Activated CD8-positive, alpha-beta memory T cell treated with anti-CD3 and anti-CD28 coated beads for 4 hours (primary cell): Measurements from ENCODE around the gene CDKAL1.
"Not testable (repeated sequence)": the region's sequence is repeated elsewhere in the genome, so short reads cannot be mapped to it uniquely, and the experiment has no call there.

Source experiments
- DNase-seq, 2 donors: peaks; one replicate each; pipeline ENCODE4 v3.0.0-alpha.2; 2020; ENCODE audit warnings: low read depth in 2 of 2

CDKAL1 gene

DNA sequence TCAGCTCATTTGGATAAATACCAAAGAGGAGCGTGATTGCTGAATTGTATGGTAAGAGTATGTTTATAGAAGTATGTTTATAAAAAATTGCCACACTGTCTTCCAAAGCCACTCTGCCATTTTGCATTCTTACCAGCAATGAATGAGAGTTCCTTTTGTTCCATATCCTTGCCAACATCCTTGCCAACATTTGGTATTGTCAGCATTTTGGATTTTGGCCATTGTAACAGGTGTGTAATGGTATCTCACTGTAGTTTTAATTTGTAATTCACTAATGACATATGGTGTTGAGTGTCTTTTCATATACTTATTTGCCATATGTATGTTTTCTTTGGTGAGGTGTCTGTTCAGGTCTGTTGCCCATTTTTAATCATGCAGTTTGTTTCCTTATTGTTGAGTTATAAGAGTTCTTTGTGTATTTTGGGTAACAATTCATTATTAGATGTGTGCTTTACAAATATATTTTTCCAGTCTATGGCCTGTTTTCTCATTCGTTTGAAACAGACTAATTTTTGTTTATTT, 539.1 kb downstream of the CDKAL1 start:
- DNase-seq, result no peak

DNA sequence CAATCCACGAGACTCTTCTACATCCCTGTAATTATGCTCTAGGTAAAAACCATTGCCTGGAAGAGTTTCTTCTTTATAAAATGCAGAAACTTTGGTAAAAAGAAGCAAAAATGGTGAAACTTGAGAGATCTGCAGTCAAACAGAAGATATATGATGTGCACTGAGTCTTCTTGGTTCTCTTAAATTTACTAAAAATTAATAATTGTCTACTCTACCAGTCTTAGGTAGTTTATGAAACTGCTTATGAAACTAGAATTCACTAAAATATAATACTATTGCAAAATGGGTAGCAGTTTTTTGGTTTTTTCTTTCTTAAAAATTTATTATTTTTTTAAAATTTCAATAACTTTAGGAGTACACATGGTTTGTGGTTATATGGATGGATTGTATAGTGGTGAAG, 540.2 kb downstream of the CDKAL1 start:
- DNase-seq, result no peak

DNA sequence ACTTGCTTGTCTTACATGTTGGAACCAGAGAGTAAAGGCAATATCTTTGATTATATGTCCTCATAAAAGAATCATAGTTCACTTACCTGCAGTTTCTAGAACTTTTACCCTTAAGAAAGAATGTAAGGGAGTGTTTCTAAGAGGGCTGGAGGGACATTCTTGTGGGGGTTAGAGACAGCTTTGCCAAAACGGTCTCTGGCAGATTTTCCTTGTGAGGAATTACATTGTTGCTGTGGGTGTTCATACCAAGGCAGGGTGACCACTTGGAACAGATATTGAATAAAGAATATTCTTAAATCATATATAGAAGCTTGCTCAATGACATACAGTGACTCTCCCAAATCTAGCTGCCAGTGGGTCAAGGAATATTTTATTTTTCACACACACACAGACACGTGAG, 541.7 kb downstream of the CDKAL1 start:
- no peak for DNase-seq

DNA sequence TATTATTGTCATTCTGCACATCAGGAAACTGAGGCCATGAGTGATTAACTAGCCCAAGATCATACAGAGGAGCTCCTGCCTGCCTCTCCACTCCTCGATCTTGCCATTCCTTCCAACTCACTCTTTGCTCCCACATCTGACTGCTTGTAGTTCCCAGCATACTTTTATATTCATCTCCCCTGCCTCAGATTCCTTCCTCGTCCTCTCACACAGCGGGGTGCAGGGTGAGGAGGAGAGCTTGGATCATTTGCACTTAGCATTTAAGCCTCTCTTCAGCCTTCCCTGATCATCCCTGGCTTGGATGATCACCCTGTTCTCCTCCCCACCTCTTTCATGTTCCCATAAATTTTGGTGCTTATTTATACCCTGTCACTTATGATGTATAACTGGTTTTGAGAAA, 544.2 kb downstream of the CDKAL1 start:
- no peak for DNase-seq

DNA sequence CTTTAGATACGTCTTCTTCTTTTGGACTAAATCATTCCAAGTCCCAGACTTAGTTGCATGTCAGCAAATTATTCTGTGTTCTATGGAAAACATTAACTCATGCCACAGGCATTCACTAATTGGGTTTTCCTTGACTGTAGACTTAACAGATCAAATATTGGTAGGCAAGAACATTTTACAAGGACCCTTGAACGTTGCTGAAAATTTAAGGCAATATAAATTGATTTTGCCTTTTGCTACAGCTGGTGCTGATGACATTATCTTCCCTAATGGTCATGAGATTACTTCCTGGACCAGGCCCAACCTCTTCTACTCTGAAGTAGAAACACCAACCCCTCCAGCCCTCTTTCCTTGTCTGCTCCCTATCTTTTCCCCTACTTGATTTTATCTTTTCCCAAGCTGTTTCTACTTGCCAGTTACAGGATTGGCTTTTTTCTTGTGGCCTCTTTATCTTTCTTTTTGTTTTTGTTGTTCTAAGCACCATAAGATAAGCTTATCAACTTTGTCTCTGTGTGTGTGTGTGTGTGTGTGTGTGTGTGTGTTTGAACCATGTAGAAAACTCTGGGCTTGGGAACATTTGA, 545.3 kb downstream of the CDKAL1 start:
- DNase-seq, result no peak

DNA sequence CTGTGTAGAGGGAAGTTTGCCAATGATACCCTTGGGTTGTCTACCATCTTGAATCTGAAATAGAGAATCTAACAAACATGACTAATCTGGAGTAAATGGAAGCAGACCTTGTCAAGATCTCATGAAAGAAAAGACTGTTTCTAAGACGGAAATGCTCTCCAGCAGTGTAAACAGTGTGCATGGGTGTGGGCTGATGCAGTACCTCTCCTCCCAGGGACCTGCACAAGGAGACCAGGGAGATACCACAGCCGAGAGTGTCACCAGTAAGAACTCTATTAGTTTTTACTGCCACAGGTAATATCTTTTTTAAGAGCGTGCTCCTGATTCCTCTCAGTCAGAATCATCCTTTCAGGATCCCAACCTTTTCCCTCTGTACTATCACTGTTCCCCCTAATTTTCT, 546.0 kb downstream of the CDKAL1 start:
- no peak for DNase-seq

DNA sequence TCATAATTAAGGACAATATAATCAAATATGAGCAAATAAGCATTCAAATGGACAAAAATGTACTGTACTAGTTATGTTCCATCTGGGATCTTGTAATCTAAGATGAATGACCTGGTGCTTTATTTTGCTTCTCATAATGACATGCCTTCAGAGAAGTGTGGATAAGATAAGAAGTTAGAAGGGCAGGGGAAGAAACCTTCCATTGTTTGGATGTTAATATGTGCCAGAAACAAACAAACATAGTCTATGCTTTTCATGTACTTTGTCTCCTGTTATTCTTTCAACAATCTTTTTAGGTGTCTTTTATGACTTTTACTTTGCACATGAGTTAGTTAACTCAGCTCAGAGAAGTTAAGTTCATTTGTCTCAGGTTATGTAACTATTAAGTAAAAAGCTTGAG, 547.8 kb downstream of the CDKAL1 start:
- no peak for DNase-seq

DNA sequence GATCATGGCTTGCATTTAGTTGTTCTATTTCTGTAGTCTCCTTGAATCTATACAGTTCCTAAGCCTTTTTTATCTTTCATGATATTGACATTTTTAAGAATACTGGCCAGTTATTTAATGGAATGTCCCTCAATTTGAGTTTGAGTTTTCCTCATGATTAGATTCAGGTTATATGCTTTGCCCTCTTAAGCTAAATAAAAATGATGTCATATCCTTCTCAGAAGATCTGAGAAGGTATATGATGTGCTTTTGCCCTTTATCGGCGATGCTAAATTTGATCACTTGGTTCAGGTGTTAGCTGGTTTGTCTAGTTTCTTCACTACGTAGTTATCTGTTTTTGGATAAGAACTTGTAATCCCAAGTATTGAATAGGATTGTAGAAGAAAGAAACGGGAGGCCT, 549.5 kb downstream of the CDKAL1 start:
- no peak for DNase-seq

DNA sequence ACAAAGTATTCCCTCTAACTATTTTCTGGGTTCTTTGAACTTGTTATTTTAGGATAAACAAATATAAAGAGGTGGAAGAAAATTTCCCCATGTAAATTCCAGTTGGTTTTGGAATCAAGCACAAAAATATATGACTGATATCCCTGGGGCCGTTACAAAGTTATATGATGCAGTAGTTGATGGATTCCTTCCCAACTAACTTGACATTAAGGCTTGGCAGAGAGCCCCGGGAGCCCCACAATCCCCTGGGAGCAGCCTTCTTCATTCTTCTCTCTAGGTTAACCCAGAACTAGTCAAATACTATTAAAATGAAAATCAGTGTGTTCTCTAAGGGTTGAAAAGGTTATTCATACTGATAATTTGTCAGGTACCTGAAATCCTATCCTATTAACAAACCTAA, 550.4 kb downstream of the CDKAL1 start:
- no peak for DNase-seq

DNA sequence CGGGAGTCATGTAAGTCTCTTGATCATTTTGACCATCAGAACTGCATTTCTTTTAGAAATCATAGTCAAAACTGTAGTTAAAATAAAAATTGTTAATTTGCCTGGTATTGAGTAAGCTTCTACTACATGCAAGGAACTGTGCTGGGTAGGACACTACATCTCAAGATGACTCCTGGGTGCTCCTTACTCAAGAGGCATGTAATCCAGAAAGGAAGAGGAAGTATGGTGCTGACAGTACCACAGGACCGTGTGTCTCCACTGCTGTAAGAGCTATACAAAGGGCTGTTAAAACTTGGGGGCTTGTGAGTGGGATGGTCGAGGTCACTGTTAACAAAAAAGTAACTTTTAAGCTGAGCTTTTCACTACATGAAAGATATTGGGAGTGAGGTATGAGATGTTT, 551.0 kb downstream of the CDKAL1 start:
- no peak for DNase-seq

DNA sequence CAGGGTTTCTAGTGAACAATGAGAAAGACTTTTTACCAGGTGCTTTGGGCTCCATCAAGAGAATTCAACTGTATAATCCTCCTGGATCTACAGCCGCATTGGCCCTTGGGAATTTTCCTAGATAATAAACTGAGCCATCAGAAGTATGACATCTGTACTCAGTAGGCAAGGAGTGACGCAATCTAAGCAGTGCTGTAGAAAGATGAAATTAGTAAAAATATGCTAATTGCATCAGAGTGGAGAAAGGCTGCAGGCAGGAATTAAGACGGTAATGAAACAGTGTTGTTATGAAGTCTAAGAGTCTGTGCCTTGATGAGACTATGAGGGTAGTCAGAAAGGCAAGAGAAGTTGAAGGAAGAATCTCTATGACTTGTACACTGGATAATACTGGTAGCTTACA, 551.4 kb downstream of the CDKAL1 start:
- no peak for DNase-seq

DNA sequence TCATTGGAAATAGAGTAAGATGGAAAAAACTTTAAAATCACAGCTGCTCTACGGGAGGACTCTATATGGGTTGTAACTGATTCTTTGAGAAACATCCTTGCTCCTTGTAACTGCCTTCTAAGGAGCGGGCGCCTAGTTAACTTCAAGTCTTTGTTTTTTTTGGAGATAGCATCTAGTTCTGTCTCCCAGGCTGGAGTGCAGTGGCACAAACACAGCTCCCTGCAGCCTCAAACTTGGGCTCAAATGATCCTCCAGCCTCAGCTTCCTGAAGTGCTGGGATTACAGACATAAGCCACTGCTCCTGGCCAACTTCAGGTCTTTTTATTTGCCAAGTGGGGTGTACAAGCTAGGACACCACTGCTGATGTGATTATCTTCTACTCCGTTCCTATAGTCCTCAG, 552.9 kb downstream of the CDKAL1 start:
- DNase-seq, result no peak

DNA sequence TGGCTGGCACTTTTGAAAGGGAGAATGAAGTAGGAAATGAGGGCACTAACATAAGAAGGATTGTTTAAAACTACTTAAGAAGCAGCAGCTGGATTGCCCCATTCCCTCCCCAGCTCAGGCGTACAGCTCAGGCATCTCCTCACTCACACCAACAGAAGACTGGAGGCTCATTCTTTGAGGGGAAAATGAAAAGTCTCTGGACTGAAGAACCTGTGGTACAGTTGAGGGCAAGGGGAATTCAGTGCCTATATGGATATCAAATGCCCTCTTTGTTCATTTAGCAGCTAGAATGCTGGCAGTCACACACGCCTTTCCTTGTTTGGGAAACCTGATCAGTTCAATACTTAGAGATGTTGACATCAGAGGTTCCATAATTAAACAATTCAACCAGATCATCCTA, 557.2 kb downstream of the CDKAL1 start:
- no peak for DNase-seq

DNA sequence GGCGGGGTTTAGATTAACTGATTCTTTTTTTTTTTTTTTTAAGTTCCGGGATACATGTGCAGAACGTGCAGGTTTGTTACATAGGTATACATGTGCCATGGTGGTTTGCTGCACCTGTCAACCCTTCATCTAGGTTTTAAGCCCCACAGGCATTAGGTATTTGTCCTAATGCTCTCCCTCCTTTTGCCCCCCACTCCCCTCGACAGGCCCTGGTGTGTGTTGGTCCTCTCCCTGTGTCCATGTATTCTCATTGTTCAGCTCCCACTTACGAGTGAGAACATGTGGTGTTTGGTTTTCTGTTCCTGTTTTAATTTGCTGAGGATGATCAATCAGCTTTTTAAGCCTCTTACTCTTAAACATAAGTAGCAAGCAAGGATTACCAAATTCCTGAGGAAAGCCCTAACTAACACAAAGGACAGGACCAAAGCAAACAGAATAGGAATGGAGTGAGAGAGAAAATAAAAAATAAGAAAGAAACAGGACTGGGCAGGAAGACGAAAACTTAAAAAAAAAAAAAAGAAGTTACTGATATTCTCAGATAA, 558.0 kb downstream of the CDKAL1 start:
- DNase-seq, result not testable (repeated sequence)

DNA sequence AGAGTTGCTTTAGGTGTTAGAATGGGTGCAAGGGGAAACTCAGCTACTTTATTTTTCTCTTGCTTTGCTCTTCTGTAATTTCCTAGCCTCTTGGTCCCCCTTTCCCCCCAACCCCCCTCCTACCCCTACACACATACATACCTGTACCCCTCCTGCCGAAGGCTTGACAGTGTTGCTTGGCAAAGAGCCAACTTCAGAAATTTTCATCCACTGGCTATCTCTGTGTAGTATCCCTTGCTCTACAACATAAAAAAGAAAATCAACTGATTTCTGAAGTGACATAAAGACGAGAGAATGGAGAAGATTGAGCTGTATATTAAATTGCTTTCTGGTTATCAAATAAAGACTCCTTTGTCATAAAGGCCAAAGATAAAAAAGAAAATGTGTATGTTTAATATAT, 561.2 kb downstream of the CDKAL1 start:
- DNase-seq, result no peak

DNA sequence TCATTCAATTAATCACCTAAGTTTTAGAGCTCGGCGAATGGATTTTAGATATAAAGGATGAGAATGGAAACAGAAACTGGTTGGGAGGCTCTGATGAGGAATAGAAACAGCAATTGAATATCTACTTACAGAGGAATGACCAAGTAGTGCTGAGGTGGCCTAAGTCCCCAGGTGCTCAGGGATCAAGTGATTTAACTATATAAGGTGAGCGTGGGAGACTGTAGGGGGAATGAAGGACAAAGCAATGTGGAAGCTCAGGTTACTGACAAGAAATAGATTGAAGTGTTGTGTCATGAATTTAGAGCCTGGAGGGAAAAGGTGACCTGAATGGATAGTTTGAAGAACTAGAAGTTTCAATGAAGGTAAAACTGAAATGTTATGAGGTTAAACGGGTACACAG, 563.9 kb downstream of the CDKAL1 start:
- DNase-seq, result no peak

DNA sequence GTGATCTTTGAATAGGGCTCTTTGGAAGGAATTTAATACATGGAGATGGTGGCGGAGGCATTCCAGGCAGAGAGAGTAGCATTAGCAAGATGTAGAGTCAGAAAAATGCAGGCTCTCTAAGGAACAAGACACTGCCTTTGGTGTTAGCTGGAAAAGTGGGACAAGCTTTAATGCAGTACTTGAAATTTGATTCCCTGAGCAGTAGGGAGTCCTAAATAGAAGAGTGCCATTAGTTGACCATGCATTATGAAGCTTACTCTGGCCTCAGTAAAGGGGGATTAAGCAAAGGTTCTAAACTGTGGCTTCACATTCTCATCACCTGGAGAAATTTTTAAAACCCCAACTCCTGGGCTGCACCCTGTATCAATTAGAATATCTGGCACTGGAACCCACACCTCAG, 564.5 kb downstream of the CDKAL1 start:
- no peak for DNase-seq

DNA sequence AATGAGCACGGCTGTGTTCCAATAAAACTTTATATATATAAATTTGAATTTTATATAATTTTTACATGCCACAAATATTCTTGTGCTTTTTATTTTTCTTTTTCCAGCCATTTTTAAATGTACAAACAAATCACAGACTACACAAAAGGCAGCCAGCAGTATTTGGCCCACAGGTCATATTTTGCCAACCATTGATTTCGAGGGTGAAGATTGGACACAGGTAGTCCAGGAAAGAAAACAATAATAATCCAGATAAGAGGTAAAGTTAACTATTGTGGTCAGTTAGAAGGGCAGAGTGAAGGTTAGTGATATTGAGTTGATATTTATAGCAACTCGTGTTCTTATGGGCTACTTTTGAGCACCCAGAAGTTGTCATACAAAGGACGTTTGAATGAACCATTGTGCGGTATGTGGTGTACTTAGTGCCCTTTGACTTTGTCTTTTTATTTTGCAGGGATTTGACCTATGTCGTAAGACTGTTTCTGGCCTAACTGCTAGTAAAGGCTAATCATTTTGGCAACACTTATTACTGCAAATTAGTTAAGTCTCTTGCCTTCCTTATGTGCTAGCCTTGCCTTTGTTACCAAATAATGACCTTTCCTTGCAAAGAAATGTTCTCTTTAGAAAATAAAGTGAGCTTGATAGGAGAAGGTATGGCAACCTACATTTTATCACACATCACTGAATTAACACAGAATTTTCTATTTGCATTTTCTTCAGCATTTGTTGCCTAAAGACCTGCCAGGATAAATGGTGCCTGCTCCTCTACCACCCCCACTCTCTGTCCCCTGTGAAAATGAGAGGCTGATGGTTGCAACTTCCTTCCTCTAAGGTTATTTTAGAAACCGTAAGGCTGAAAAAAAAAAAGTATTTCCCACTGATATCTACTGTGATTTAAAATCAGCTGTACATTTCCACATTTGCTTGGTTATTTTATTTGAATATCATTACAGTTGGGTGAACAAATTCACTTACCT, 565.4 kb downstream of the CDKAL1 start:
- no peak for DNase-seq

DNA sequence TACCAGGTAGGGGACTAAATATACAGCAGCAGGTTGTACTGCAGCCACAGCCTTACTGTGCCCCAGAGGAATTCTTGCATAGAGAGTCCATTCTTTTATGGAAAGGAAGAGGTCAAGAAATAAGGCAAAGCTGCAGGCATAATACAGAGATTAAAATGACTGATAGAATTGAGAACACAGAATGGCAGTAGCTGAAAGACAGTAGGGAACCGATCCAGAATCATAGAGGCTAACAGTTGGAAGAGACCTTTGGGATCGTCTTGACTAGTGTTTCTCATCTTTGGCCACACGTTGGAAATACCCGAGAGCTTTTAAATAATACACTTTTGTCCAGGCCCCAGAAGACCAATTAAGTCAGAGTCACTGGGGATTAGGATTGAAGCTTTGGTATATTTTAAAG, 566.7 kb downstream of the CDKAL1 start:
- DNase-seq, result no peak

DNA sequence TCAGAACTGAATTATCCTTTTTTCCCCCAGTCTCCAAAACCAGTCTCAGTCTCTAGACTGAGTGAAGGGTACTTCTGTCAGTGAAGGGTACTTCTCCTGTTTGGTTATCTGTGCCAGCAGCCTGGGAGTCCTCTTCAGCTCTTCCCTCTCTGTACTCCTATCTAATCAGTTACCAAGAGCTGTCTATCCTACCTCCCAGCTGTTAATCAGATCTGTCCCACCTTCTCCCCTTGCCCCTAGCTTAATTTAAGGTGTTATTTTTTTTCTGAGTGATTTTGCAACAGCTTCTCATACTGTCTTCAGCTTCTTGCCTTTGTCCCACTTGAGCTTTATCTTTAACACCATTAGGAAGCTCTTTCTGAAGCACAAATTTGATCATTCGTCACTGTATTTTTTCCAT, 567.4 kb downstream of the CDKAL1 start:
- no peak for DNase-seq

DNA sequence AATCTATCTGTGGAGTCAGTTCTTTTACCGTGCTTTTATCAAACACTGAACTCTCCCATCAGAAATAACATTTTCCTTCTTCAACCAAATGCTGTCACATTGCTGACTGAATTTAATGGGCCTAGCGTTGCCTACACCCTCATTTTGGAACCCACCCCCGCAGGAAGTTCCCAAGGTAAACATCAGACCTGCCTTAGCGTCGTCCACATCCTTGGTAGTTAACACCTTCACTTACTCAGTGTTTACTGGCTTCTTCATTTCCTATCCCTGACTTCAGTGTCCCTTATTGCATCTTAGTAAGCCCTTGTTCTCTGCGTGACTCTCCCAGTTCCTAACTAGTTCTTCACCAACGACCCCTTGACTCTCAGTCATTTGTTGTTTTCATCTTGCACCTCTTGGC, 567.9 kb downstream of the CDKAL1 start:
- DNase-seq, result no peak

DNA sequence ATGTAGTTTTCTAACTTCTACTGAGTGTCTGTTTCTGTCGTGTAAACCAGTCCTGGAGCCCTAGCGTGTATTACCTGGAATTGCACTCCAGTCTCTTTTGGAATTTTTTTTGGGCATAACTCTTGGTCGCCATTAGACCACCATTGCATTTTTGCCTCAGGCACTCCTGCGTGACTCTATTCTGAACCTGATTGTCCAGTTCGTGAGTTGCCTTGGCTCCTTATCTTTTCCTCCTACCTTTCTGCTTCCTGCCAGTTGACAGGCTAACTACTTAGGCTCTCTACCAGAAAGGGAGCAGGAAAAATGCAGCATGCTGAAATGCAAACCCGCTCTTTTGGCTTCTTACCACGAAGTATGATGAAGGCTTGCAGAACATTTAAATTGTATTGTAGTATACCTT, 568.4 kb downstream of the CDKAL1 start:
- no peak for DNase-seq

DNA sequence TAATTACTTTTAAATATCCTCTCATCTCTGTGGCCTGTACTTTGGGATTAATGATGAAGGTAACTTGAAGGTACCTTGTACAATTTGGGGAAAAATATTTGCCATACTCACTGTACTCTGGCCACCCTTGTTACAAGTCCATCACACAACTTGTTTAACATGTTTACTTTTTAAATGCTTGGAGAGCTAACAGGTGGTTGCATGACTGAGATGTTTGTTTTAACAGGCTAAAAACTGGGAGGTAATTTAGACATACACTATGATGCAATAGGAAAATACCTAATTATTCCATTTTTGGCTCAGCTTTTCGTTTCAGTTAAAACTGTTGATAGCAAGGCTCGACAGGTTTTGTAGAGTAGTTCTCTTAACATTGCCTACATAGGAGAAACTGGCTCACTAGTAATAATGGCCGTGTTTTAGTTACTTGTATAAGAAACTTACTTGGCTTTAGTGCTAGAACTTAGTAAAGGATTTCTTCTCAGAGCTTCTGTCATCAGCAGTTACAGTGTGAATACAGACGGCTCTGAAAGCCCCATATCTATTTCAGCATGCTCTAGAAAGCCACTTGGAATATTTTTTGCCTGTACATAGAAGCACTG, 569.5 kb downstream of the CDKAL1 start:
- DNase-seq, result no peak
